ENCODE data around the gene RALB. TPM values are rescaled to one million over a fixed set of nuclear protein-coding genes. Genes with fewer than 3 reads are reported as not detected.
"Not testable (repeated sequence)": the region's sequence is repeated elsewhere in the genome, so short reads cannot be mapped to it uniquely, and the experiment has no call there.

The RALB gene
- total RNA-seq, 1 donor from 2014 or later = 45.2 TPM

DNA sequence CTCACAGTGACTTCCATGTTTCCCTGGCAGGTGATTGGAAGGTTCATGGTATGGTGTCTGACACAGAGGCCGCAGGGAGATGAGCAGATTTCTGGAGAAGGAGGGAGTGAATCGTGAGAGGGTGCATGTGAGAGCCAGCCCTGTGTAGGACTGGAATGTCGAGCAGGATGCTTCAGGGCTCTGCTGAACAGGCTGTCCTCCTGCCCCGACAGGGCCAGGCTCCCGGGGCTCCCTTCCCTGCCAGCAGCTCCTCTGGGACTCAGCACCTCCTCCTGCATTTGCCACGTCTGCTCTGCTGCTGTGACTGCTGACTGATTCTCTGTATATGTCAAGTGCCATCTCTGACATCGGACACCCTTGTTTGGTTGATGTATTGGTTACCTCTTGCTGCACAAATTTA is 54.8 kb downstream of the RALB start:
- TF ChIP-seq, protein P1, sequence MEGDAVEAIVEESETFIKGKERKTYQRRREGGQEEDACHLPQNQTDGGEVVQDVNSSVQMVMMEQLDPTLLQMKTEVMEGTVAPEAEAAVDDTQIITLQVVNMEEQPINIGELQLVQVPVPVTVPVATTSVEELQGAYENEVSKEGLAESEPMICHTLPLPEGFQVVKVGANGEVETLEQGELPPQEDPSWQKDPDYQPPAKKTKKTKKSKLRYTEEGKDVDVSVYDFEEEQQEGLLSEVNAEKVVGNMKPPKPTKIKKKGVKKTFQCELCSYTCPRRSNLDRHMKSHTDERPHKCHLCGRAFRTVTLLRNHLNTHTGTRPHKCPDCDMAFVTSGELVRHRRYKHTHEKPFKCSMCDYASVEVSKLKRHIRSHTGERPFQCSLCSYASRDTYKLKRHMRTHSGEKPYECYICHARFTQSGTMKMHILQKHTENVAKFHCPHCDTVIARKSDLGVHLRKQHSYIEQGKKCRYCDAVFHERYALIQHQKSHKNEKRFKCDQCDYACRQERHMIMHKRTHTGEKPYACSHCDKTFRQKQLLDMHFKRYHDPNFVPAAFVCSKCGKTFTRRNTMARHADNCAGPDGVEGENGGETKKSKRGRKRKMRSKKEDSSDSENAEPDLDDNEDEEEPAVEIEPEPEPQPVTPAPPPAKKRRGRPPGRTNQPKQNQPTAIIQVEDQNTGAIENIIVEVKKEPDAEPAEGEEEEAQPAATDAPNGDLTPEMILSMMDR (IDR thresholded peaks at IDR 0.05; ENCODE audit: insufficient read depth, low read length, poor library complexity, severe bottlenecking) = no peak
- no peaks in the 10 kb centered on the region for H3K36me3 ChIP-seq (ENCODE audit: control insufficient read depth, insufficient read depth, low read length)

DNA sequence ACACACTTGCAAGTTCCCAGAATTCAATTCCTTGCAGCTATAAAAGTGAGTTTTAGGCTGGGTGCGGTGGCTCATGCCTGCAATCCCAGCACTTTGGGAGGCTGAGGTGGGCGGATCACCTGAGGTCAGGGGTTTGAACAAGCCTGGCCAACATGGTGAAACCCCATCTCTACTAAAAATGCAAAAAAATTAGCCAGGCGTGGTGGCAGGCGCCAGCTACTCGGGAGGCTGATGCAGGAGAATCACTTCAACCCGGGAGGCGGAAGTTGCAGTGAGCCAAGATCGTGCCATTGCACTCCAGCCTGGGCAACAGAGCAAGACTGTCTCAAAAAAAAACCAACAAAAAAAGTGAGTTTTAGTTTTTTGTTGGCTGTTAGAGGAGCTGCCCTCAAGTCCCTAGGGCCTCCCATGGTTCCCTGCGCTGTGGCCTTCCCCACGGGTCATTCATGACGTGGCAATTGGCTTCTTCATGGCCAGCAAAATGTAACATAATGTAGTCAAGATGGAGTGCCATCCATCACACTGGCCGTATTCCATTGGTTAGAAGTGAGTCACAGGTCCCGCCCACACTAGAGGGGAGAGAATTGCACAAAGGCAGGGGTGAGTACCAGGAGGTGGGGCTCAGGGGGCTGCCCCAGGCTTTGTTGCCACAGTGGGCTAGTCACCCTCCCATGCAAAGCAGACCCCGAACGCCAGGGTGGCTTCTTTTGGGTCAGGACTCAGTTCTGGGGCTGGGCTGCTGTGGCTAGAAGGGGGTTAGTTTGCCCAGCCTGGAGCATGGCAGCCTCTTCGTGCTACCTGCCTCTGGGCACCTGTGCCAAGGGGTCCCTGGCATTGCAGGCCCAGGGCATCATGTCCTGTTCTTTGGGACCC is 55.6 kb downstream of the RALB start:
- H3K4me3 ChIP-seq (ENCODE audit: low read depth, low read length) = no peak overlapping the region
- TF ChIP-seq, protein P1 (IDR thresholded peaks at IDR 0.05; ENCODE audit: insufficient read depth, low read length, poor library complexity, severe bottlenecking) = no peak
- no peak for DNase-seq (ENCODE audit: low read depth)
- H3K27me3 ChIP-seq (ENCODE audit: control insufficient read depth, insufficient read depth, low read length) = no peaks in the 10 kb centered on the region
- H3K36me3 ChIP-seq (ENCODE audit: control insufficient read depth, insufficient read depth, low read length) = no peaks in the 10 kb centered on the region

More for the DNA sequence above, 54.8 kb downstream of the RALB start:
- no peak overlapping the region for H3K4me3 ChIP-seq (ENCODE audit: low read depth, low read length)
- no peak for DNase-seq (ENCODE audit: low read depth)
- no peaks in the 10 kb centered on the region for H3K27me3 ChIP-seq (ENCODE audit: control insufficient read depth, insufficient read depth, low read length)

DNA sequence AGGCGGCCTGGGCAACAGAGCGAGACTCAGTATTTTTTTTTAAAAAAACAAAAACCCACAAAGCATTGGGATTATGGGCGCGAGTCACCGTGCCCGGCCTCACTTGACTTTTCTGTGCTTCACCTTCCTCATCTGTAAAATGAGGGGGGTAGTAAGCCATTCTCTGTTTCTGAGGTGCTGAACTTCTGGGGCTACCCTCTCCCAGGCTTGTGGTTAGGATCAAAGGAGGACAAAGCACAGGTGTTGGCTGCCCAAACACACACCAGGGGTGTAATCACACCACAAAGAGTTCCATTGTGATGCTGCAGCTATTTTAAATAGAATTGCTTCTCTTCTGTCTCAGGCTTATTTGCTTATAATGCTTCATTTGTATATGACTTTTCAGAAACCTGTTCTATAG is 57.5 kb downstream of the RALB start:
- TF ChIP-seq, protein P1 (IDR thresholded peaks at IDR 0.05; ENCODE audit: insufficient read depth, low read length, poor library complexity, severe bottlenecking) = no peak

DNA sequence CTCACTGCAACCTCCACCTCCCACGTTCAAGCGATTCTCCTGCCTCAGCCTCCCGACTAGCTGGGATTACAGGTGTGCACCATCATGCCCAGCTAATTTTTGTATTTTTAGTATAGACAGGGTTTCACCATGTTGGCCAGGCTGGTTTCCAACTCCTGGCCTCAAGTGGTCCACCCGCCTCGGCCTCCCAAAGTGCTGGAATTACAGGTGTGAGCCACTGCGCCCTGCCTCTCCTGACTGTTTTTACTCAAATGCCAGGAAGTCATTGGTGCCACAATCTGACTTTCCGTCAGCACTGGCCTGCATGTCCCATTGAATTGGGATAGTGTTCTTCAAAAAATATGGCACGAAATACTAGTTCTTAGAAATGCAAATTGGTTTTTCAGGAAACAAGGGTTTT is 58.2 kb downstream of the RALB start:
- H3K36me3 ChIP-seq (ENCODE audit: control insufficient read depth, insufficient read depth, low read length); H3K27me3 ChIP-seq (ENCODE audit: control insufficient read depth, insufficient read depth, low read length); DNase-seq (ENCODE audit: low read depth); H3K4me3 ChIP-seq (ENCODE audit: low read depth, low read length): not testable (repeated sequence)

More for the DNA sequence above, 57.5 kb downstream of the RALB start:
- DNase-seq (ENCODE audit: low read depth) = no peak
- peaks cover 6% of the 10 kb centered on the region for H3K27me3 ChIP-seq (ENCODE audit: control insufficient read depth, insufficient read depth, low read length)
- no peak overlapping the region for H3K4me3 ChIP-seq (ENCODE audit: low read depth, low read length)
- no peaks in the 10 kb centered on the region for H3K36me3 ChIP-seq (ENCODE audit: control insufficient read depth, insufficient read depth, low read length)

DNA sequence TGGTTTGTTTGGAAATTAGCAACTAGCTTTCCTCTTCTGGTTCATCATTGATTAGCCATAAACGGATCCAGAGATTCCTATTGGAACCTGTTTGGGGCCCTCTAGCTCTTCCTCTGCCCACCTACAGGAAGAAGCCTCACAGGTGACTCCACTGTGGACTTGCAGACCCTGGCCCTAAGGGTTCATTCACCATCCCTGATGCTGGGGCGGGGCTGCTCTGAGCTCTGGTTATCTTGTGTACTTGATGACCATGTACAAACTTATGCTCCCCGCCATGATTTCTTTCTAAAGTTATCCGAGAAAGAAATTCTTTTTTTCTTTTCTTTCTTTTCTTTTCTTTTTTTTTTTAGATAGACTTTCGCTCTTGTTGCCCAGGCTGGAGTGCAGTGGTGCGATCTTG is 59.4 kb downstream of the RALB start:
- Histone ChIP-seq H3K36me3 (ENCODE audit: control insufficient read depth, insufficient read depth, low read length) (no peaks in the 10 kb centered on the region), H3K4me3 (ENCODE audit: low read depth, low read length) (no peak overlapping the region), H3K27me3 (ENCODE audit: control insufficient read depth, insufficient read depth, low read length) (peaks cover 6% of the 10 kb centered on the region)
- TF ChIP-seq, protein P1 (IDR thresholded peaks at IDR 0.05; ENCODE audit: insufficient read depth, low read length, poor library complexity, severe bottlenecking) = no peak
- no peak for DNase-seq (ENCODE audit: low read depth)

DNA sequence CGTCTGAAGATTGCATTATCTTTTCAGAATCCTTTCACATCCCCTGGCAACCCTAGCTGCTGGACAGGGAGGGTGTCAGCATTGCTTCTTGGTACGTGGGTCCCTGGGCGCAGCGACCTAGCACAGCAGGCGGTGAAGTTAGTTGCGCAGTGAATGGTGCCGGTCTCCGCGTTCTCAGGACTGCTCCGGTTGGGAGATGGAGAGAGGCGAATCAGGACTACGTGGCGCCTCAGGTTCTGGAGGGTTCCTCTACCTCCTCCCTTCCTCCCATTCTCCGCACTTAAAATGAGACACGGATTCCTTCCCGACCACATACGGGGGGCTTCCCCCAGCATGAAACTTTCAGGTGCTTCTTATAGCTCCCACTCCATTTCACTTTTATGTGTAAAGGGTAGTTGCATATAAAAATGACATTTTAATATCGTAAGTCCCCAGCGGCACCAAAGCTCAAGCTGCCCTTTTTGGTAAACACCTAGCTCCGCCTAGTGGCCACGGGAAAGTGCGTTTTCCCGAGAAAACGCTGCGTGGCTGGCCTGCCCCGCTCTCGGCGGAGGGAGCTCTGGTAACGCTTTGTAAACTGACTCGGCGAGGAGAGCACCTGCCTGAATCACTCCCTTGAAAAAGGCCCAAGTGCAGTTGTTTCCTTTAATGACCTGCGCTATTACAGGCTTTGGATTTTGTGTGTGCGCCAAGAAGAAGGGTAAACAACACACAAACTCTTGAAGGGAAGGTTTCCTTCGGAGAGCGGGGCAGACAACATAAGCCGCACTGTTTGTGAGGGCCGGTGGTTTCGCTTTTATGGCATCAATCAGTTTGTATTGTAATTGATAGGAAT is 60.4 kb downstream of the RALB start:
- H3K36me3 ChIP-seq (ENCODE audit: control insufficient read depth, insufficient read depth, low read length) = no peaks in the 10 kb centered on the region
- H3K4me3 ChIP-seq (ENCODE audit: low read depth, low read length) = peak overlapping the region; percentile 35
- DNase-seq (ENCODE audit: low read depth) = peak; percentile 28
- TF ChIP-seq, protein P1 (IDR thresholded peaks at IDR 0.05; ENCODE audit: insufficient read depth, low read length, poor library complexity, severe bottlenecking) = peak; percentile 90
- peaks cover 6% of the 10 kb centered on the region for H3K27me3 ChIP-seq (ENCODE audit: control insufficient read depth, insufficient read depth, low read length)
